ES-I3 (cell line): ENCODE results near the gene MRPL38.

Source experiments
- H3K36me3 ChIP-seq: 2 replicates; pipeline ENCODE4 v1.6.1; 2013; ENCODE audit warnings: mild to moderate bottlenecking, low read length, control low read depth, moderate library complexity; ENCODE audit not compliant: insufficient read depth
- H3K4me1 ChIP-seq: 2 replicates; pipeline ENCODE4 v1.6.1; 2013; ENCODE audit warnings: mild to moderate bottlenecking, control low read depth, low read length; ENCODE audit not compliant: insufficient read depth
- H3K9ac ChIP-seq: 2 replicates; pipeline ENCODE4 v1.6.1; 2013; ENCODE audit warnings: low read depth, mild to moderate bottlenecking, low read length, moderate library complexity
- H3K9me3 ChIP-seq: 2 replicates; pipeline ENCODE4 v1.6.1; 2013; ENCODE audit warnings: mild to moderate bottlenecking, low read length, moderate library complexity; ENCODE audit not compliant: control insufficient read depth, insufficient read depth

MRPL38 gene

GRCh38 chr17:75925912-75926311 is 21.2 kb upstream of the MRPL38 start:
- no peaks in the 10 kb centered on the region; the same call in 1 of the 2 replicates for H3K36me3 ChIP-seq
- no peaks in the 10 kb centered on the region for H3K9me3 ChIP-seq
- H3K4me1 ChIP-seq, result no peaks in the 10 kb centered on the region
- H3K9ac ChIP-seq, result no peak overlapping the region

GRCh38 chr17:75925103-75925502 is 20.4 kb upstream of the MRPL38 start:
- H3K4me1 ChIP-seq, result no peaks in the 10 kb centered on the region
- no peaks in the 10 kb centered on the region for H3K9me3 ChIP-seq
- no peak overlapping the region for H3K9ac ChIP-seq
- no peaks in the 10 kb centered on the region; the same call in 1 of the 2 replicates for H3K36me3 ChIP-seq

- H3K4me1 ChIP-seq, result no peaks in the 10 kb centered on the region
- H3K9me3 ChIP-seq, result no peaks in the 10 kb centered on the region
- no peak overlapping the region for H3K9ac ChIP-seq
- H3K36me3 ChIP-seq, result no peaks in the 10 kb centered on the region; the same call in 1 of the 2 replicates
Observed at GRCh38 chr17:75922963-75923874, 18.5 kb upstream of the MRPL38 start.

- Histone ChIP-seq H3K9ac (no peak overlapping the region), H3K36me3 (no peaks in the 10 kb centered on the region; the same call in 1 of the 2 replicates), H3K9me3 (no peaks in the 10 kb centered on the region), H3K4me1 (no peaks in the 10 kb centered on the region)
Observed at GRCh38 chr17:75922173-75922961, 17.7 kb upstream of the MRPL38 start.

GRCh38 chr17:75921596-75921995 is 16.9 kb upstream of the MRPL38 start:
- Histone ChIP-seq H3K36me3 (peaks cover 4% of the 10 kb centered on the region; the same call in 1 of the 2 replicates), H3K9me3 (no peaks in the 10 kb centered on the region), H3K9ac (no peak overlapping the region), H3K4me1 (no peaks in the 10 kb centered on the region)

GRCh38 chr17:75920045-75920560 is 15.4 kb upstream of the MRPL38 start:
- H3K4me1 ChIP-seq, result no peaks in the 10 kb centered on the region
- no peak overlapping the region for H3K9ac ChIP-seq
- H3K9me3 ChIP-seq, result no peaks in the 10 kb centered on the region
- peaks cover 4% of the 10 kb centered on the region; the same call in 1 of the 2 replicates for H3K36me3 ChIP-seq

- no peaks in the 10 kb centered on the region for H3K4me1 ChIP-seq
- H3K36me3 ChIP-seq, result peaks cover 4% of the 10 kb centered on the region; the same call in 1 of the 2 replicates
- H3K9me3 ChIP-seq, result no peaks in the 10 kb centered on the region
- H3K9ac ChIP-seq, result no peak overlapping the region
Observed at GRCh38 chr17:75919611-75920010, 14.9 kb upstream of the MRPL38 start.

- Histone ChIP-seq H3K9me3 (no peaks in the 10 kb centered on the region), H3K9ac (no peak overlapping the region), H3K36me3 (peaks cover 4% of the 10 kb centered on the region; the same call in 1 of the 2 replicates), H3K4me1 (no peaks in the 10 kb centered on the region)
Observed at GRCh38 chr17:75917917-75918445, 13.3 kb upstream of the MRPL38 start.

GRCh38 chr17:75917141-75917916 is 12.6 kb upstream of the MRPL38 start:
- no peaks in the 10 kb centered on the region for H3K9me3 ChIP-seq
- no peaks in the 10 kb centered on the region for H3K4me1 ChIP-seq
- no peak overlapping the region for H3K9ac ChIP-seq
- peaks cover 4% of the 10 kb centered on the region; the same call in 1 of the 2 replicates for H3K36me3 ChIP-seq

GRCh38 chr17:75915268-75915667 is 10.6 kb upstream of the MRPL38 start:
- H3K4me1 ChIP-seq, result no peaks in the 10 kb centered on the region
- H3K36me3 ChIP-seq, result peaks cover 4% of the 10 kb centered on the region; the same call in 1 of the 2 replicates
- no peaks in the 10 kb centered on the region for H3K9me3 ChIP-seq
- no peak overlapping the region for H3K9ac ChIP-seq

- Histone ChIP-seq H3K9ac (no peak overlapping the region), H3K4me1 (no peaks in the 10 kb centered on the region), H3K36me3 (peaks cover 4% of the 10 kb centered on the region; the same call in 1 of the 2 replicates), H3K9me3 (no peaks in the 10 kb centered on the region)
Observed at GRCh38 chr17:75914643-75915267, 10.1 kb upstream of the MRPL38 start.

- no peaks in the 10 kb centered on the region for H3K4me1 ChIP-seq
- no peak overlapping the region for H3K9ac ChIP-seq
- peaks cover 4% of the 10 kb centered on the region; the same call in 1 of the 2 replicates for H3K36me3 ChIP-seq
- H3K9me3 ChIP-seq, result no peaks in the 10 kb centered on the region
Observed at GRCh38 chr17:75913537-75914210, 9.0 kb upstream of the MRPL38 start.

- Histone ChIP-seq H3K4me1 (no peaks in the 10 kb centered on the region; the same call in 1 of the 2 replicates), H3K9ac (no peak overlapping the region), H3K9me3 (no peaks in the 10 kb centered on the region), H3K36me3 (no peaks in the 10 kb centered on the region)
Observed at GRCh38 chr17:75910699-75911098, 6.0 kb upstream of the MRPL38 start.
